Thoracic aorta (tissue), 2 donors: ENCODE results near the gene KRTAP1-4. TPM values are rescaled to one million over a fixed set of nuclear protein-coding genes. Genes with fewer than 3 reads are reported as not detected.
"Not testable (repeated sequence)": the region's sequence is repeated elsewhere in the genome, so short reads cannot be mapped to it uniquely, and the experiment has no call there.

Experiments used
- ATAC-seq: fragments of 150-250 bp; one replicate; pipeline ENCODE4 v1.8.0; 2017; ENCODE audit warnings: low read depth; ENCODE audit not compliant: insufficient number of reproducible peaks, low FRiP score
- DNase-seq: peaks from one replicate; pipeline ENCODE4 v3.0.0-alpha.2; 2020; ENCODE audit warnings: low spot score
- H3K27ac ChIP-seq, 2 donors: fragments of 200-600 bp; sonication (generic); 1 replicate in 1 of 2; 2 replicates in 1 of 2; pipeline ENCODE4 v1.5.1; 2016; ENCODE audit warnings: mild to moderate bottlenecking in 2 of 2, moderate library complexity in 2 of 2
- H3K27me3 ChIP-seq: fragments of 200-600 bp; sonication (generic); replicated peaks from 2 replicates; pipeline ENCODE4 v1.6.0; 2016; ENCODE audit warnings: mild to moderate bottlenecking; ENCODE audit not compliant: insufficient read depth
- H3K36me3 ChIP-seq: fragments of 200-600 bp; sonication (generic); one replicate; pipeline ENCODE4 v1.5.1; 2016
- H3K4me1 ChIP-seq, 2 donors: fragments of 200-600 bp; sonication (generic); 1 replicate in 1 of 2; 2 replicates in 1 of 2; pipeline versions ENCODE4 v1.5.1 to v1.6.0; 2016; ENCODE audit warnings: low read depth in 2 of 2, mild to moderate bottlenecking in 1 of 2; ENCODE audit not compliant: control insufficient read depth in 1 of 2
- H3K4me3 ChIP-seq: fragments of 200-600 bp; sonication (generic); 2 replicates; pipeline ENCODE4 v1.5.1; 2016; ENCODE audit warnings: mild to moderate bottlenecking
- H3K9me3 ChIP-seq: fragments of 200-600 bp; sonication (generic); 2 replicates; pipeline ENCODE4 v1.5.1; 2016
- CTCF ChIP-seq: fragments of 200-600 bp; sonication (generic); IDR thresholded peaks from one replicate; pipeline ENCODE4 v1.5.1; 2019; ENCODE audit warnings: antibody characterized with exemption
- total RNA-seq, 2 donors: library from RNA; depleted of rRNA; stranded (reverse); fragments of >200 nt; gene quantifications; one replicate each; pipeline versions ENCODE4 v1.1.0 to v1.2.3, GENCODE V29; 2016

The KRTAP1-4 gene
- total RNA-seq, 2 donors from 2014 or later: not detected

DNA sequence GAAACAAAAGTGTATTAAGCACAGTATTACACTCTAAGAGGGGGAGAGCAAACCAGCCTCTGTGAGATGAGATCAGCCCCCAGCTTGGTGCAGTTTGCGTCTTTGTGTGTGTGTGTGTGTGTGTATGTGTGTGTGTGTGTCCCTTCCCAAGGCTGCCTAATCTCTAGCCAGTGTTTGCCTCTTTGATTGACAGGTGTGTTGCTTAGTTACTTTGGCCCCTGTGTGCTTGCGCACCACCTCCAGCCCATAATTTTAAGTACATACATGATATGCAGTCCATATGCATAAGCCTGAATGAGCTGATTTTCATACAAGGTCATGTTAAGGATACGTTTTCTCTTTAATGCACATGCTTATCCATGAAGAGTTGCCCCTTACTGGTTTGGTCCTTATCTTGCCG lies 28.2 kb downstream of the KRTAP1-4 start:
- Histone ChIP-seq H3K36me3 (no peaks in the 10 kb centered on the region), H3K4me3 (no peak overlapping the region), H3K9me3 (no peaks in the 10 kb centered on the region), H3K27me3 (no peaks in the 10 kb centered on the region), H3K4me1 (no peaks in the 10 kb centered on the region), H3K27ac (no peak overlapping the region)
- DNase-seq (no peak), ATAC-seq (no peak)
- no peak for TF ChIP-seq CTCF

- H3K36me3 ChIP-seq, H3K9me3 ChIP-seq, H3K4me1 ChIP-seq, H3K27me3 ChIP-seq, ATAC-seq, H3K27ac ChIP-seq, DNase-seq, H3K4me3 ChIP-seq: not testable (repeated sequence)
Measured at GRCh38 chr17:40999563-40999962, 30.4 kb downstream of the KRTAP1-4 start, which contains the start of gene KRTAP3-2. Gene KRTAP3-2, minus strand, starts transcription at chr17:40999906. Its CDS starts 53 bp downstream, at chr17:40999853.

DNA sequence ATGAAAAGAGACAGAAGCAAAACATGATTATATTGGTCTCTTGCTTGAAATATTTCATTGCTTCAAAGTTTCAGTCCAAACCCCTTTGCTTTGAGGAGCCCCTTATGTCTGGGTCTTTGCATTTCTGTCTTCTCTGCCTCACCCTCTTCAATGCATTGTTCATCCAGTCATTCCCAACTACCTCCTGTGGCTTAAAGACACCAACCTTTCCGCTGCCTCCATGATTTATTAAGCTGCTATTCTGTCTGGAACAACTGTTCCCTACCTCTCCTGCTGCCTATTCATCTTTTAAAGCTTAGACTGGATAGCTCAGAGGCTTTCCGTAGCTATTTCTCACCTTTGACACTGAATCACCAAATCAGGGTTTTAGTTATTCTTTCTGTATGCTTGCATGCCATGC lies 32.6 kb downstream of the KRTAP1-4 start:
- Histone ChIP-seq H3K27ac (no peak overlapping the region), H3K4me1 (no peaks in the 10 kb centered on the region), H3K9me3 (no peaks in the 10 kb centered on the region), H3K27me3 (no peaks in the 10 kb centered on the region), H3K4me3 (no peak overlapping the region), H3K36me3 (no peaks in the 10 kb centered on the region)
- TF ChIP-seq CTCF: no peak
- no peak for ATAC-seq
- DNase-seq: no peak

DNA sequence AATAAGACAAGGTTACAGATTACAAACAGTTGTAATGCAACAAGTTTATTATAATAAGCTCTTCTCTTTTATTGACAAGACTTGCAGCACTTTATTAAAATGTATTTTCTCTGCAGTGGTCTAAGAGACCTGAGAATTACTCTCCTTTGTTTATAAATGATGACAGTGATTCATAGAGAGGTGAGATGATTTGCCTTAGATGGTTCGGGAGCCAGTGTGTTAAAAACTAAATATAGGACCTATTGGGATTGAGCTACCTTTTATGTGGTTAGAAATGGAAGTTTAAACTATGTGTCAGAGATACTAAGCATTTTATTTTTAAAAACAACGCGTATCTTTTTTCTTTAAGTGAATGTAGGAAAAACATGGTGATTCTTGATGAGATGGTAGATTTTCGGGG lies 33.2 kb downstream of the KRTAP1-4 start:
- Histone ChIP-seq H3K27ac (no peak overlapping the region), H3K4me1 (no peaks in the 10 kb centered on the region), H3K9me3 (no peaks in the 10 kb centered on the region), H3K4me3 (no peak overlapping the region), H3K36me3 (no peaks in the 10 kb centered on the region), H3K27me3 (no peaks in the 10 kb centered on the region)
- no peak for ATAC-seq
- no peak for TF ChIP-seq CTCF
- no peak for DNase-seq

DNA sequence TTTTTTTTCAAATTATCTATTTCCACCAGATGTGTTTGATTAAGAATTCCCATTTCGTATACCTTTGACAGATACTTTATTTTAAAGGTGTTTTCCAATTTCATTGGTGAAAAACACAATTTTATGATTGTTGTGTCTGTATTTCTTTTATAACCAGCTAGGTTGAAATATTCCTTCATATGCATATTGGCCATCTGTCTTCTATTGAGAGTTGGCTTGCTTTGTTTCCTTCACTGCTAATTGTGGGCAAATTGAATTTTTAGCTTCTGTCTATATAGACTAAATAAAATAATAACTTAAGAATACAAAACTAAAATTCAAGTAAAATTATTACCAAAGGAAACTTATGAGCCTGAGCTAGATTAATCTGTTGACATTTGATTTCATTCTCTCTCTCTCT lies 34.9 kb downstream of the KRTAP1-4 start:
- TF ChIP-seq CTCF: no peak
- no peak for DNase-seq
- H3K36me3 ChIP-seq: no peaks in the 10 kb centered on the region
- H3K27ac ChIP-seq: no peak overlapping the region
- no peaks in the 10 kb centered on the region for H3K4me1 ChIP-seq
- H3K27me3 ChIP-seq: no peaks in the 10 kb centered on the region
- no peak overlapping the region for H3K4me3 ChIP-seq
- H3K9me3 ChIP-seq: no peaks in the 10 kb centered on the region
- no peak for ATAC-seq

DNA sequence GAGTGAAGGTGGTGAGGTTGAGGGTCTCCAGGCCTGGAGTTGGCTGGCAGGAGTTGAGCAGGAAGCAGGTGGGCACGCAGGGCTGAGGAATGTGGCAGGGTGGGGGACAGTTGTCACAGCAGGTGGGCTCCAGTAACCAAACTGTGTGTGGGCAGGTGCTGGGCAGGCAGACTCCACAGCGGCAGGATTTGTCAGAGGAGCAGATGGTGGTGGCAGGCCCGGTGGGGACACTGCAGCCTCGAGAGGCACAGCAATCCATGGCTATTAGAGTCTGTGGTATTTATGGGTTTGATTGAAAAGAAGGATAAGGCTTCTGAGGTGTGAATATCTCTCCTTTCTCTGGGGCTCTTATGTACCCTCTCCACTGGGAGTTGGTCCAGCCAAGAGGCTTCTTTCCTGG lies 36.2 kb downstream of the KRTAP1-4 start, which contains the start of gene KRTAP3-3:
TSS of gene KRTAP3-3 (minus strand) at position 326 of the 400 bp plus-strand sequence. CDS start at position 259, 67 bp downstream.
- H3K36me3 ChIP-seq: no peaks in the 10 kb centered on the region
- no peaks in the 10 kb centered on the region for H3K27me3 ChIP-seq
- H3K4me3 ChIP-seq: no peak within 1 kb of the TSS
- H3K4me1 ChIP-seq: no peaks in the 10 kb centered on the region
- TF ChIP-seq CTCF: no peak
- DNase-seq (no peak), ATAC-seq (no peak)
- no peak within 1 kb of the TSS for H3K27ac ChIP-seq
- no peaks in the 10 kb centered on the region for H3K9me3 ChIP-seq
